ENCODE measurements around the gene PROSER2. TPM values are rescaled to one million over a fixed set of nuclear protein-coding genes. Genes with fewer than 3 reads are reported as not detected.
A peak's percentile ranks its signal among the peaks of the same experiment; 100 is the strongest.

Gene PROSER2
- total and polyA plus RNA-seq, 4 donors = 2.4 to 5.0 (median 4.0) TPM

- DNase-seq (ENCODE audit: low read depth in 4 of 6, low spot score in 6 of 6) = no peak
- Histone ChIP-seq H3K27ac (ENCODE audit: low read depth, low read length) (no peak overlapping the region), H3K36me3 (ENCODE audit: control insufficient read depth, insufficient read depth, low read length) (no peaks in the 10 kb centered on the region), H3K4me3 (ENCODE audit: low read depth, low read length) (no peak overlapping the region), H3K9me3 (ENCODE audit: control insufficient read depth, insufficient read depth, low read length) (no peaks in the 10 kb centered on the region), H3K4me1 (ENCODE audit: control insufficient read depth, insufficient read depth, low read length) (no peaks in the 10 kb centered on the region), H3K27me3 (ENCODE audit: control insufficient read depth, insufficient read depth, low read length) (peaks cover 2% of the 10 kb centered on the region)
- WGBS (ENCODE audit: insufficient coverage) = 78% methylated on average over 21 of the region's 23 CpGs
Measured at GRCh38 chr10:11901833-11902475, 78.8 kb downstream of the PROSER2 start.

GRCh38 chr10:11902646-11903045 is 79.5 kb downstream of the PROSER2 start:
- no peak for DNase-seq (ENCODE audit: low read depth in 4 of 6, low spot score in 6 of 6)
- no peaks in the 10 kb centered on the region for H3K9me3 ChIP-seq (ENCODE audit: control insufficient read depth, insufficient read depth, low read length)
- H3K4me1 ChIP-seq (ENCODE audit: control insufficient read depth, insufficient read depth, low read length) = no peaks in the 10 kb centered on the region
- peaks cover 2% of the 10 kb centered on the region for H3K27me3 ChIP-seq (ENCODE audit: control insufficient read depth, insufficient read depth, low read length)
- H3K27ac ChIP-seq (ENCODE audit: low read depth, low read length) = no peak overlapping the region
- 98% methylated on average over 5 of the region's 7 CpGs for WGBS (ENCODE audit: insufficient coverage)
- H3K4me3 ChIP-seq (ENCODE audit: low read depth, low read length) = no peak overlapping the region
- H3K36me3 ChIP-seq (ENCODE audit: control insufficient read depth, insufficient read depth, low read length) = no peaks in the 10 kb centered on the region

DNA sequence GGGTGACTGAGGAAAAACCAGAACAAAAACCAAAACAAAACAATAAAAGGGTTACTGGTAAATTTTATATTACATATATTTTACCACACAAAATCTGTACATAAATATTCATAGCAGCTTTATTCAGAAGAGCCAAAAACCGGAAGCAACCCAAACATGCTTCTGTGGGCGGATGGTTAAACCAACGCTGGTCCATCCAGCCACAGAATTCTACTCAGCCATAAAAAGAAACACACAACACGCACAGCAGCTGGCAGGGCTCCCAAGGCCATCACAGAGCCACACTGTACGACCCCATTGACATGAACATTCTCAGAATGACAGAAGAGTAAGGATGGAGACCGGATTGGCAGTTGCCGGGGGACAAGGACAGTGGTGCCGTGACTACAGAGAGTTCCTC is 83.6 kb downstream of the PROSER2 start:
- Histone ChIP-seq H3K4me3 (ENCODE audit: low read depth, low read length) (no peak overlapping the region), H3K27me3 (ENCODE audit: control insufficient read depth, insufficient read depth, low read length) (no peaks in the 10 kb centered on the region), H3K9me3 (ENCODE audit: control insufficient read depth, insufficient read depth, low read length) (no peaks in the 10 kb centered on the region), H3K4me1 (ENCODE audit: control insufficient read depth, insufficient read depth, low read length) (no peaks in the 10 kb centered on the region), H3K36me3 (ENCODE audit: control insufficient read depth, insufficient read depth, low read length) (no peaks in the 10 kb centered on the region), H3K27ac (ENCODE audit: low read depth, low read length) (no peak overlapping the region)
- 85% methylated on average over 7 of the region's 8 CpGs for WGBS (ENCODE audit: insufficient coverage)
- DNase-seq (ENCODE audit: low read depth in 4 of 6, low spot score in 6 of 6) = peak in 1 of 6 donors; percentile 41

GRCh38 chr10:11907914-11908313 is 84.8 kb downstream of the PROSER2 start:
- Histone ChIP-seq H3K27ac (ENCODE audit: low read depth, low read length) (no peak overlapping the region), H3K36me3 (ENCODE audit: control insufficient read depth, insufficient read depth, low read length) (no peaks in the 10 kb centered on the region), H3K4me1 (ENCODE audit: control insufficient read depth, insufficient read depth, low read length) (peaks cover 6% of the 10 kb centered on the region), H3K27me3 (ENCODE audit: control insufficient read depth, insufficient read depth, low read length) (no peaks in the 10 kb centered on the region), H3K4me3 (ENCODE audit: low read depth, low read length) (no peak overlapping the region), H3K9me3 (ENCODE audit: control insufficient read depth, insufficient read depth, low read length) (no peaks in the 10 kb centered on the region)
- WGBS (ENCODE audit: insufficient coverage) = 89% methylated on average over 18 of the region's 18 CpGs
- DNase-seq (ENCODE audit: low read depth in 4 of 6, low spot score in 6 of 6) = no peak

GRCh38 chr10:11908536-11908935 is 85.4 kb downstream of the PROSER2 start:
- no peak for DNase-seq (ENCODE audit: low read depth in 4 of 6, low spot score in 6 of 6)
- Histone ChIP-seq H3K9me3 (ENCODE audit: control insufficient read depth, insufficient read depth, low read length) (no peaks in the 10 kb centered on the region), H3K27me3 (ENCODE audit: control insufficient read depth, insufficient read depth, low read length) (no peaks in the 10 kb centered on the region), H3K4me1 (ENCODE audit: control insufficient read depth, insufficient read depth, low read length) (peaks cover 8% of the 10 kb centered on the region), H3K36me3 (ENCODE audit: control insufficient read depth, insufficient read depth, low read length) (no peaks in the 10 kb centered on the region), H3K27ac (ENCODE audit: low read depth, low read length) (no peak overlapping the region), H3K4me3 (ENCODE audit: low read depth, low read length) (no peak overlapping the region)
- WGBS (ENCODE audit: insufficient coverage) = 90% methylated on average over 10 of the region's 10 CpGs

DNA sequence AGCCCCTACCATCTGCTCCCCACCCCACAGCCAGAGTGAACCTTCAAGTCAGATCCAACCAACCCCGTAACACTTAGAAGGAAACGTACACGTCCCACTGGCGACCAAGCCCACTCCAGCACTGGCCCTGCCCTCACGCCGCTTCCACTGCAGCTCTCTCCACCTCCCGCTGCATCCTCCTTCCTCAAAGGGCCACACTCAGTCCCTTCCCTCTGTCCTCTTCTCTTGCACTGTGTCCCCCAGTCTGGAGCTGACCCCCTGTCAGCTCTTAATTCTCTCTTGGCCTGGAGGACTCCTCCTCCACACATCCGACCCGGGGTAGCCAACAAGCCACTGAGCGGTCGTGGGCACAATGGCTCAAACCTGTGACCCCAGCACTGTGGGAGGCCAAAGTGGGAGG is 85.8 kb downstream of the PROSER2 start:
- no peak for DNase-seq (ENCODE audit: low read depth in 4 of 6, low spot score in 6 of 6)
- WGBS (ENCODE audit: insufficient coverage) = 95% methylated on average over 7 of the region's 11 CpGs
- Histone ChIP-seq H3K27me3 (ENCODE audit: control insufficient read depth, insufficient read depth, low read length) (no peaks in the 10 kb centered on the region), H3K4me3 (ENCODE audit: low read depth, low read length) (no peak overlapping the region), H3K36me3 (ENCODE audit: control insufficient read depth, insufficient read depth, low read length) (no peaks in the 10 kb centered on the region), H3K27ac (ENCODE audit: low read depth, low read length) (no peak overlapping the region), H3K4me1 (ENCODE audit: control insufficient read depth, insufficient read depth, low read length) (peaks cover 8% of the 10 kb centered on the region), H3K9me3 (ENCODE audit: control insufficient read depth, insufficient read depth, low read length) (no peaks in the 10 kb centered on the region)

- Histone ChIP-seq H3K4me1 (ENCODE audit: control insufficient read depth, insufficient read depth, low read length) (peaks cover 8% of the 10 kb centered on the region), H3K27ac (ENCODE audit: low read depth, low read length) (no peak overlapping the region), H3K36me3 (ENCODE audit: control insufficient read depth, insufficient read depth, low read length) (no peaks in the 10 kb centered on the region), H3K9me3 (ENCODE audit: control insufficient read depth, insufficient read depth, low read length) (no peaks in the 10 kb centered on the region), H3K27me3 (ENCODE audit: control insufficient read depth, insufficient read depth, low read length) (no peaks in the 10 kb centered on the region), H3K4me3 (ENCODE audit: low read depth, low read length) (no peak overlapping the region)
- WGBS (ENCODE audit: insufficient coverage) = 61% methylated on average over 10 of the region's 10 CpGs
- DNase-seq (ENCODE audit: low read depth in 4 of 6, low spot score in 6 of 6) = no peak
Measured at GRCh38 chr10:11909618-11910017, 86.5 kb downstream of the PROSER2 start.

DNA sequence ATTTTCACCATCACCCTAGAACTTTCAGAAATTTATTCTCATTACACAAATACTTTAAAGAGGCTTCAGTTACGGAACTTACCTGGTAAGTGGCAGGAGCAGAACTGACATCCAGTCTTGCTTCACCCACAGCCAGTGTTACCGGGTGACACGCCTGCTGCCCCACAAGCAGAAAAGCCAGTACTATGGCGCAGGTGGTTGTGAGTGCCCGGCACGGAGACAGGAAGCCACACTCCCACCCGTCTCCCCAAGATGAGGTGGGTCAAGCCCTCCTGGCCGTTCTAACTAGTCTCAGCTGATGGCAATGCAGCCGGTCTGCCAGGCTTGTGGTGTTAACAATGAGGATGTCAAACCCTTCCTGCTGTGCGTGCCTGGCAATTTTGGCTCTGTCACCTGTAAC is 86.9 kb downstream of the PROSER2 start:
- WGBS (ENCODE audit: insufficient coverage) = 93% methylated on average over 10 of the region's 10 CpGs
- no peaks in the 10 kb centered on the region for H3K27me3 ChIP-seq (ENCODE audit: control insufficient read depth, insufficient read depth, low read length)
- peaks cover 8% of the 10 kb centered on the region for H3K4me1 ChIP-seq (ENCODE audit: control insufficient read depth, insufficient read depth, low read length)
- H3K27ac ChIP-seq (ENCODE audit: low read depth, low read length) = no peak overlapping the region
- H3K36me3 ChIP-seq (ENCODE audit: control insufficient read depth, insufficient read depth, low read length) = no peaks in the 10 kb centered on the region
- no peak overlapping the region for H3K4me3 ChIP-seq (ENCODE audit: low read depth, low read length)
- H3K9me3 ChIP-seq (ENCODE audit: control insufficient read depth, insufficient read depth, low read length) = no peaks in the 10 kb centered on the region
- DNase-seq (ENCODE audit: low read depth in 4 of 6, low spot score in 6 of 6) = no peak

DNA sequence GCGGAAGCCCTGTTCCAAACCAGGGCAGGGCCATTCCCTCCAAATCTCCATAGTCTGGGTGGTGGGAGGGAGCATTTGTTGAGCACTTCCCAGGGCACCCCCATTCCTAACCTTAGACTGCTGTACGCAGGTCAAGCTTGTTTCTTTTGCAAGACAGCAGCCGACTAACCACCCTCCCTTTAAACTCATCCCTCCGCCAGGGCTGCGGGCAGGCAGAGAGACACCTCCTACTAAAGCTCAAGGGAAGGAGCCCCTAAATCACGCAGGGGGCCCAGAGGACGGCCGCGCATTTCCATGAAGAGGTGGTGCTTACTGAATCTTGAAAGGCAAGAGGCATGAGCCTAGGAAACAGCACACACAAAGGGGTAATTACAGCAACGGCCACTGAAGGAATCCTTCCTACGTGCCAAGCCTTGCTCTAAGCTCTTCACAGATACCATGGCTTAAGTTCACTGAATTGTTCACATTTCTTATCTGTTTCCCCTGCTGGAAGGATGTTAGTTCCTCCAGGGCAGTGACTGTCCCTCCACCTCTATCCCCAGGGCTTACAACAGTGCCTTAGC is 90.0 kb downstream of the PROSER2 start:
- no peak overlapping the region for H3K27ac ChIP-seq (ENCODE audit: low read depth, low read length)
- WGBS (ENCODE audit: insufficient coverage) = 11% methylated on average over 9 of the region's 11 CpGs
- no peak overlapping the region for H3K4me3 ChIP-seq (ENCODE audit: low read depth, low read length)
- peaks cover 8% of the 10 kb centered on the region for H3K4me1 ChIP-seq (ENCODE audit: control insufficient read depth, insufficient read depth, low read length)
- DNase-seq (ENCODE audit: low read depth in 4 of 6, low spot score in 6 of 6) = peak in 2 of 6 donors; percentile 18 to 46
- no peaks in the 10 kb centered on the region for H3K36me3 ChIP-seq (ENCODE audit: control insufficient read depth, insufficient read depth, low read length)
- no peaks in the 10 kb centered on the region for H3K9me3 ChIP-seq (ENCODE audit: control insufficient read depth, insufficient read depth, low read length)
- H3K27me3 ChIP-seq (ENCODE audit: control insufficient read depth, insufficient read depth, low read length) = no peaks in the 10 kb centered on the region

- Histone ChIP-seq H3K4me1 (ENCODE audit: control insufficient read depth, insufficient read depth, low read length) (no peaks in the 10 kb centered on the region), H3K4me3 (ENCODE audit: low read depth, low read length) (no peak overlapping the region), H3K27me3 (ENCODE audit: control insufficient read depth, insufficient read depth, low read length) (no peaks in the 10 kb centered on the region), H3K36me3 (ENCODE audit: control insufficient read depth, insufficient read depth, low read length) (peaks cover 20% of the 10 kb centered on the region), H3K27ac (ENCODE audit: low read depth, low read length) (no peak overlapping the region), H3K9me3 (ENCODE audit: control insufficient read depth, insufficient read depth, low read length) (no peaks in the 10 kb centered on the region)
- DNase-seq (ENCODE audit: low read depth in 4 of 6, low spot score in 6 of 6) = no peak
- WGBS (ENCODE audit: insufficient coverage) = 61% methylated on average over 5 of the region's 8 CpGs
Measured at GRCh38 chr10:11918384-11918783, 95.2 kb downstream of the PROSER2 start.
